Esophagus squamous epithelium (tissue), 5 donors: Measurements from ENCODE around the gene POLE4. TPM values are rescaled to one million over a fixed set of nuclear protein-coding genes. Genes with fewer than 3 reads are reported as not detected.

Experiments
- DNase-seq: peaks from one replicate; lab custom pipeline; 2025; lab: John Stamatoyannopoulos, UW
- H3K27ac ChIP-seq, 4 donors: fragments of 200-600 bp; sonication (generic); one replicate each; pipeline ENCODE4 v1.5.1; 2016 to 2019; ENCODE audit warnings: mild to moderate bottlenecking in 1 of 4
- H3K27me3 ChIP-seq, 4 donors: fragments of 200-600 bp; sonication (generic); 1 replicate in 3 of 4; 2 replicates in 1 of 4; pipeline versions ENCODE4 v1.5.1 to v1.6.0; 2017 to 2021; ENCODE audit warnings: antibody characterized with exemption in 1 of 4
- H3K36me3 ChIP-seq, 3 donors: fragments of 200-600 bp; sonication (generic); one replicate each; pipeline ENCODE4 v1.5.1; 2016 to 2019
- H3K4me1 ChIP-seq, 3 donors: fragments of 200-600 bp; sonication (generic); one replicate each; pipeline ENCODE4 v1.5.1; 2017 to 2019
- H3K4me3 ChIP-seq, 4 donors: fragments of 200-600 bp; sonication (generic); 1 replicate in 3 of 4; 2 replicates in 1 of 4; pipeline ENCODE4 v1.5.1; 2016 to 2019; ENCODE audit warnings: mild to moderate bottlenecking in 2 of 4, moderate library complexity in 1 of 4
- H3K9me3 ChIP-seq, 3 donors: fragments of 200-600 bp; sonication (generic); one replicate each; pipeline ENCODE4 v1.5.1; 2016 to 2019
- CTCF ChIP-seq, 6 experiments: fragments of 450-650 bp in 4 of 6; fragments of 200-600 bp in 2 of 6; sonication (generic) in 2 of 6; IDR thresholded peaks; one replicate each; pipeline ENCODE4 v1.5.1; 2016 to 2019; ENCODE audit warnings: antibody characterized with exemption in 6 of 6, mild to moderate bottlenecking in 4 of 6, moderate library complexity in 4 of 6
- POLR2A ChIP-seq, 4 donors: fragments of 450-650 bp; IDR thresholded peaks; one replicate each; pipeline ENCODE4 v1.6.1; 2017; ENCODE audit warnings: antibody characterized with exemption in 4 of 4, mild to moderate bottlenecking in 4 of 4, moderate library complexity in 3 of 4
- WGBS, 2 donors: methylation state at CpG; one replicate each; pipeline ENCODE4 v1.1.5; 2018; 5-methylcytosine and 5-hydroxymethylcytosine counted together
- intact Hi-C: fragments of 100-400 bp; cut with DNase I; formaldehyde crosslinking; loops from one replicate; pipeline ENCODE4 v1.15.0; 2022
- total RNA-seq, 4 donors: library from RNA; depleted of rRNA; stranded (reverse); fragments of >200 nt; gene quantifications; one replicate each; pipeline ENCODE4 v1.1.0, GENCODE V29; 2016
- donor health status: DM: yes; HTN: yes; CAD: no.

The POLE4 gene
- total RNA-seq, 4 donors from 2014 or later, result 14.3 to 30.8 (median 20.3) TPM

- Histone ChIP-seq H3K27ac (no peak overlapping the region), H3K4me3 (no peak overlapping the region), H3K27me3 (no peaks in the 10 kb centered on the region), H3K9me3 (no peaks in the 10 kb centered on the region), H3K36me3 (no peaks in the 10 kb centered on the region), H3K4me1 (no peaks in the 10 kb centered on the region)
- DNase-seq, result no peak
- intact Hi-C loops, result no loop called here
- TF ChIP-seq CTCF (IDR thresholded peaks at IDR 0.05) (no peak), POLR2A (IDR thresholded peaks at IDR 0.05) (no peak)
Observed at GRCh38 chr2:75006041-75006440, 47.6 kb downstream of the POLE4 start.

- intact Hi-C loops, result no loop called here
- no peak for DNase-seq
- H3K36me3 ChIP-seq, result no peaks in the 10 kb centered on the region
- TF ChIP-seq CTCF (IDR thresholded peaks at IDR 0.05) (no peak), POLR2A (IDR thresholded peaks at IDR 0.05) (no peak)
- H3K4me1 ChIP-seq, result no peaks in the 10 kb centered on the region
- 92 to 95% methylated on average over 3 of the region's 4 CpGs for WGBS, 2 donors
- no peak overlapping the region for H3K27ac ChIP-seq
- H3K4me3 ChIP-seq, result no peak overlapping the region
- H3K9me3 ChIP-seq, result no peaks in the 10 kb centered on the region
- H3K27me3 ChIP-seq, result no peaks in the 10 kb centered on the region
Observed at GRCh38 chr2:75007061-75007460, 48.6 kb downstream of the POLE4 start.

- Histone ChIP-seq H3K4me1 (no peaks in the 10 kb centered on the region), H3K27ac (no peak overlapping the region), H3K9me3 (no peaks in the 10 kb centered on the region), H3K36me3 (no peaks in the 10 kb centered on the region), H3K4me3 (no peak overlapping the region), H3K27me3 (no peaks in the 10 kb centered on the region)
- DNase-seq, result no peak
- intact Hi-C loops, result no loop called here
- TF ChIP-seq POLR2A (IDR thresholded peaks at IDR 0.05) (no peak), CTCF (IDR thresholded peaks at IDR 0.05) (no peak)
- 84 to 90% methylated on average over 3 to 4 of the region's 4 CpGs for WGBS, 2 donors
Observed at GRCh38 chr2:75007819-75008218, 49.4 kb downstream of the POLE4 start.

- Histone ChIP-seq H3K4me1 (no peaks in the 10 kb centered on the region), H3K27me3 (no peaks in the 10 kb centered on the region), H3K36me3 (no peaks in the 10 kb centered on the region), H3K9me3 (no peaks in the 10 kb centered on the region), H3K27ac (no peak overlapping the region), H3K4me3 (no peak overlapping the region)
- DNase-seq, result no peak
- TF ChIP-seq CTCF (IDR thresholded peaks at IDR 0.05), result no peak
- TF ChIP-seq POLR2A (IDR thresholded peaks at IDR 0.05), result no peak
- WGBS, 2 donors, result 67 to 100% methylated on average over 1 of the region's 1 CpG
- intact Hi-C loops, result no loop called here
Observed at GRCh38 chr2:75010571-75010970, 52.1 kb downstream of the POLE4 start.

GRCh38 chr2:75012080-75012479 is 53.6 kb downstream of the POLE4 start:
- Histone ChIP-seq H3K36me3 (no peaks in the 10 kb centered on the region), H3K27me3 (no peaks in the 10 kb centered on the region), H3K4me1 (no peaks in the 10 kb centered on the region), H3K9me3 (no peaks in the 10 kb centered on the region), H3K27ac (no peak overlapping the region), H3K4me3 (no peak overlapping the region)
- TF ChIP-seq POLR2A (IDR thresholded peaks at IDR 0.05), result no peak
- no peak for TF ChIP-seq CTCF (IDR thresholded peaks at IDR 0.05)
- WGBS, 2 donors, result 67 to 68% methylated on average over 8 of the region's 8 CpGs
- intact Hi-C loops, result no loop called here
- DNase-seq, result no peak
